ENCODE measurements around the gene DHX35. TPM values are rescaled to one million over a fixed set of nuclear protein-coding genes. Genes with fewer than 3 reads are reported as not detected.

The DHX35 gene
- total RNA-seq, 1 donor = 10.5 TPM

GRCh38 chr20:39067526-39068216 lies 105.5 kb downstream of the DHX35 start:
- no peaks in the 10 kb centered on the region for H3K4me1 ChIP-seq (ENCODE audit: insufficient read depth, low read length)
- no peak overlapping the region for H3K4me3 ChIP-seq (ENCODE audit: low read length)
- H3K9me3 ChIP-seq (ENCODE audit: low read depth, low read length) = no peaks in the 10 kb centered on the region
- no peaks in the 10 kb centered on the region for H3K27me3 ChIP-seq (ENCODE audit: insufficient read depth, low read length)

DNA sequence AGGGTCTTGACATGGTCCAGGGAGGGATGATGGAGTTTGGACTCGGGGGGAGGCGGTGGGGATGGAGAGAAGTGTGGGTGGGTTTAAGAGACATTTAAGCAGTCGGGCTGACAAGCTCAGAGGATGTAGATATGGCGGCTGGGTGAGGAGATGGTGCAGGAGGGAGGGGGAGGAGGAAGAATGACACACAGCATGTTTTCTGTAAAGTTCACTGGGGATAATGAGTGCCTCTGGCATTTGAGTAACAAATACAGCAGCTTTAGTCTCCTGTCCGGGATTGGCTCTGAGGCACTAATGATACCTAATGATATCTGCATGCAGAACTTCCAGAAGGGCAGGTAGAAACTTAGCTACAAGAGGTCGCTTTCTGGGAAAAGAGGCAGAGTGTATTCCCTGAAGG lies 107.8 kb downstream of the DHX35 start:
- no peaks in the 10 kb centered on the region for H3K9me3 ChIP-seq (ENCODE audit: low read depth, low read length)
- peaks cover 3% of the 10 kb centered on the region for H3K27me3 ChIP-seq (ENCODE audit: insufficient read depth, low read length)
- H3K4me1 ChIP-seq (ENCODE audit: insufficient read depth, low read length) = no peaks in the 10 kb centered on the region
- H3K4me3 ChIP-seq (ENCODE audit: low read length) = no peak overlapping the region

- no peaks in the 10 kb centered on the region for H3K4me1 ChIP-seq (ENCODE audit: insufficient read depth, low read length)
- no peaks in the 10 kb centered on the region for H3K9me3 ChIP-seq (ENCODE audit: low read depth, low read length)
- H3K4me3 ChIP-seq (ENCODE audit: low read length) = no peak overlapping the region
- peaks cover 3% of the 10 kb centered on the region for H3K27me3 ChIP-seq (ENCODE audit: insufficient read depth, low read length)
Observed at GRCh38 chr20:39070484-39071231, 108.5 kb downstream of the DHX35 start.

DNA sequence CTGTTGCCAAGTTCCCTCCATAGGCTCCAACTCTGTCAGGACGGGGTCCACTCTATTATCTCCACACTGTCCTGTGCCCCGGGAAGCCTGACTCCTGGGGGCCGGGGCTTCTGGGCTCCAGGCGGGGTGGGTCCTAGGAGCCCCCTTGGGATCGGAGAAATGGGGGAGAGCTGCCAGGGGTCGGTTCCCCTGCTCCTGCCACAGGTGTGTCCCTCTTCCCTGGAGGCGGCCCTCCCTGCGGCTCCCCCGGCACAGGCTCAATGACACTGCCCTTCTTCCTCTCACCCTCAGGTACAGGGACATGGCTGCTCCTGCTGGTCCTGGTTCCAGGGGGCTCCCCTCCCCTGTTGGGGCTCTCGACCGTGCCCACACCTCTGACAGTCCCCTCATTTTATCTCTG lies 110.0 kb downstream of the DHX35 start:
- Histone ChIP-seq H3K4me1 (ENCODE audit: insufficient read depth, low read length) (no peaks in the 10 kb centered on the region), H3K27me3 (ENCODE audit: insufficient read depth, low read length) (peaks cover 3% of the 10 kb centered on the region), H3K9me3 (ENCODE audit: low read depth, low read length) (no peaks in the 10 kb centered on the region), H3K4me3 (ENCODE audit: low read length) (no peak overlapping the region)

GRCh38 chr20:39072653-39073052 lies 110.5 kb downstream of the DHX35 start:
- Histone ChIP-seq H3K9me3 (ENCODE audit: low read depth, low read length) (no peaks in the 10 kb centered on the region), H3K4me1 (ENCODE audit: insufficient read depth, low read length) (no peaks in the 10 kb centered on the region), H3K27me3 (ENCODE audit: insufficient read depth, low read length) (peaks cover 3% of the 10 kb centered on the region), H3K4me3 (ENCODE audit: low read length) (no peak overlapping the region)

GRCh38 chr20:39075731-39076130 lies 113.6 kb downstream of the DHX35 start:
- no peaks in the 10 kb centered on the region for H3K4me1 ChIP-seq (ENCODE audit: insufficient read depth, low read length)
- no peak overlapping the region for H3K4me3 ChIP-seq (ENCODE audit: low read length)
- H3K27me3 ChIP-seq (ENCODE audit: insufficient read depth, low read length) = peaks cover 3% of the 10 kb centered on the region

DNA sequence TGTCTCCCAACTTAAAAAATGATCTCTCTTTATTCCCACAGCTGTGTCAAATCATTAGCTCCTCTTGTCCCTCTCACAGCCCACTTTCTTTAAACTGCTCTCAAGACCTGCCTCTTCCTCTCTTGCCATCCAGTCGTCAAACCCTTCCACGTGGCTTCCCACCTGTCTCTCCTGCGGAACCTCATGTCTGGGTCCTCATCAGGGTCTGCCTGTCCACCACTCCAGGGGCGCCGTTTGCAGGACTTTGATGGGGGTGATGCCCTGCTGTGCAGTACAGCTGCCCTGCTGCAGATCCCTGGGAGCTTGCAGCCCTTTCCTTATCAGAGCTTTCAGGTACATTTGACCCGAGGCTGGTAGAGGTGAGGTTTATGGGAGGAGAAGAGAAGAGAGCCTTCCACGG lies 114.8 kb downstream of the DHX35 start:
- no peak overlapping the region for H3K4me3 ChIP-seq (ENCODE audit: low read length)
- H3K27me3 ChIP-seq (ENCODE audit: insufficient read depth, low read length) = peaks cover 6% of the 10 kb centered on the region
- H3K9me3 ChIP-seq (ENCODE audit: low read depth, low read length) = no peaks in the 10 kb centered on the region
- H3K4me1 ChIP-seq (ENCODE audit: insufficient read depth, low read length) = no peaks in the 10 kb centered on the region

More at GRCh38 chr20:39075731-39076130, 113.6 kb downstream of the DHX35 start:
- H3K9me3 ChIP-seq (ENCODE audit: low read depth, low read length) = no peaks in the 10 kb centered on the region

GRCh38 chr20:39080326-39080725 lies 118.2 kb downstream of the DHX35 start:
- no peaks in the 10 kb centered on the region for H3K9me3 ChIP-seq (ENCODE audit: low read depth, low read length)
- H3K4me3 ChIP-seq (ENCODE audit: low read length) = no peak overlapping the region
- H3K4me1 ChIP-seq (ENCODE audit: insufficient read depth, low read length) = no peaks in the 10 kb centered on the region

GRCh38 chr20:39081255-39081654 lies 119.1 kb downstream of the DHX35 start:
- Histone ChIP-seq H3K9me3 (ENCODE audit: low read depth, low read length) (no peaks in the 10 kb centered on the region), H3K4me3 (ENCODE audit: low read length) (no peak overlapping the region), H3K4me1 (ENCODE audit: insufficient read depth, low read length) (no peaks in the 10 kb centered on the region), H3K27me3 (ENCODE audit: insufficient read depth, low read length) (peaks cover 3% of the 10 kb centered on the region)

More at GRCh38 chr20:39080326-39080725, 118.2 kb downstream of the DHX35 start:
- H3K27me3 ChIP-seq (ENCODE audit: insufficient read depth, low read length) = peaks cover 3% of the 10 kb centered on the region

DNA sequence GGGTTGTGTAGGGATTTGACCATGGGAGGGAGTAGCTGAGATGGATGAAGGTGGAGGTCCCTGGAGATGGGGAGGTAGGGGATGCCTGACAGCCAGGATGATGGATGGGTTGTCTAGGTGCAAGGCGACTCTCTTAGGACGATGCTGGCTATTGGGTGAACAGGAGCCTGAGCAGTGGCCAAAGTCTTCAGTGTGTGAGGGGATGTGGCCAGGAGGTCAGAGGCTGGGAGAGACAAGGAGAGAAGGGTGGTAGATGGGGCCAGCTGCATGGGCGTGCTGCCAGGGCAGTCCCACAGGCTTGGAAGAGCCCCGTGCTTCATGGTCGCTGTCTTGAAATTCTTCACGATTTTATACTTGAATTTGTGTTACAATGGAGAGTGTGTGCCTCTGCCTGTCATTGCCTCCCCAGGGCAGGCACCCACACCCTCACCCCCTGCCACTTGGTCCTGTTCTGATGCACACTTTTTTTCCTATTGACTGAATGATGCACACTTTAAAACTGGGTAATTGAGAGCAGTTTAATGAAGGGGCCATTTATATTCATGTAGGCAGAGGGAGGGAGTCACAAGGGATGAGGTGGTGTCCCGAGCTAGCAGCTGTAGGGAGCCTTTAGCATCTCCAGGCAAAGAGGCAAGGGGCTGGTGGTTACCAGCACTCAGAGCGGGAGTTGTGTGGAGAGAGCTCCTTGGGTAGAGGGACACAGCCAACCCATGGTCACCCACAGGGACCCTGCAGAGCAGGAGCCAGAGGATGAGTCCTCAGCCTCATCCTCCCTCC lies 120.7 kb downstream of the DHX35 start:
- Histone ChIP-seq H3K4me3 (ENCODE audit: low read length) (no peak overlapping the region), H3K9me3 (ENCODE audit: low read depth, low read length) (no peaks in the 10 kb centered on the region), H3K27me3 (ENCODE audit: insufficient read depth, low read length) (peaks cover 3% of the 10 kb centered on the region), H3K4me1 (ENCODE audit: insufficient read depth, low read length) (no peaks in the 10 kb centered on the region)

DNA sequence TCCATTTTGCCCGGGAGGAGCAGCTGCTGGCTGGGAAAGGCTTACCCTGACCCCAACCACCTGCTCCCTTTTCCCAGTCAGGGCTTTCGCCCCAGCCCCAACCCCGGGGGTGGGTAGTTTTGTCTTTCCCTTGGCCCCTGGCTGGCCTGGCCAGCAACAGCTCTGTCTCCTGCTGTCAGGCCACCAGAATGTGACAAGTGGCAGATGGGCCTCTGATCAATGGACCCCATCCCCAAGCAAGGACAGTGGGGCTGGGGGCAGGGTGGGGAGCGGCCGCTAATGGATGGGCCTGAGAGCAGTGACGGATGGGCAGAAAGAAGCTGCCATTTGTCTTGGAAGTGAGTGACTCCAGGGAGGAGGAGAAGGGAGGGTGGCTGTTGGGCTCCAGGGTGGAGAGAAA lies 121.6 kb downstream of the DHX35 start:
- H3K27me3 ChIP-seq (ENCODE audit: insufficient read depth, low read length) = peaks cover 3% of the 10 kb centered on the region
- no peaks in the 10 kb centered on the region for H3K9me3 ChIP-seq (ENCODE audit: low read depth, low read length)
- no peaks in the 10 kb centered on the region for H3K4me1 ChIP-seq (ENCODE audit: insufficient read depth, low read length)
- H3K4me3 ChIP-seq (ENCODE audit: low read length) = no peak overlapping the region

DNA sequence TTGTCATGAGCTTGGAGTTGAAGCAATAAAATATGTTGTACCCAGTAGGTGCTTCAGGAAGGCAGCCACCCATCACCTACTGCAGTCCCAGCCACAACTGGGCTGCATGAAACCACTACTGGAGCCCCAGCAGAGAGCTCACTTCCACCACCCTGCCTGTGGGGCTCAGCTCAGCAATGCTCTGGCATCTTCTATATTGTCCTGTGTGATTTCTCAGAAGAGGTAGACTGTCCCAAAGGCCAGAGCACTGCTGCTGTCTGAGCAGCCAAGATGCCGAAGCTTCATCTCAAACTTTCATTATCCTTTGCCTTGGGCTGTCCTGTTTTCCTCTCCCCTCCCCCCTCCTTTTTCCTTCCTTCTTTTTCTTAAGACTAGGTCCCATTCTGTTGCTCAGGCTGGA lies 126.9 kb downstream of the DHX35 start:
- H3K9me3 ChIP-seq (ENCODE audit: low read depth, low read length) = no peaks in the 10 kb centered on the region
- no peaks in the 10 kb centered on the region for H3K27me3 ChIP-seq (ENCODE audit: insufficient read depth, low read length)
- no peaks in the 10 kb centered on the region for H3K4me1 ChIP-seq (ENCODE audit: insufficient read depth, low read length)
- no peak overlapping the region for H3K4me3 ChIP-seq (ENCODE audit: low read length)

All from mononuclear cell (primary cell).